HG03439 (cell line): ENCODE data around the gene ZNF496.
"Not testable (repeated sequence)": the region's sequence is repeated elsewhere in the genome, so short reads cannot be mapped to it uniquely, and the experiment has no call there.

Experiments used
- ATAC-seq: cut with Tn5 transposase; IDR thresholded peaks from one replicate; pipeline ENCODE4 v1.9.1; 2021; ENCODE audit warnings: mild to moderate bottlenecking, moderate library complexity; ENCODE audit not compliant: unreplicated experiment

Gene ZNF496

GRCh38 chr1:247295746-247296145, 35.9 kb downstream of the ZNF496 start:
- no peak for ATAC-seq

GRCh38 chr1:247295274-247295684, 36.4 kb downstream of the ZNF496 start:
- no peak for ATAC-seq

GRCh38 chr1:247294282-247294681, 37.4 kb downstream of the ZNF496 start:
- no peak for ATAC-seq

DNA sequence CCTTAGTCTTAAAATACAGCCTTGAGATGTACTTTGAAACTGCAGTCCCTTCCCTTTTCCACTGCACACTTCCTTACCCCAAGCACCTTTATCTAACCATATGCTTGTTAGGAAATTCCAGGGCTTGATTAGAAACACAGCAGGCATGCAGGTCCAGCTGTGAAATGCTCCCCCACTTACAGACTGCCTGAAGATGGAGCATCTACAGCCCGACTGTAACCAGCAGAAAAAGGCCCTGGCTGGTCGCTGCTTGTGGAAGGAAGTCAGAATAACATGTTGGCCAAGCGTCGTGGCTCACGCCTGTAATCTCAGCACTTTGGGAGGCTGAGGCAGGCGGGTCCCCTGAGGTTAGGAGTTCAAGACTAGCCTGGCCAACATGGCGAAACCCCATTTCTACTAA, 38.6 kb downstream of the ZNF496 start:
- ATAC-seq = no peak

DNA sequence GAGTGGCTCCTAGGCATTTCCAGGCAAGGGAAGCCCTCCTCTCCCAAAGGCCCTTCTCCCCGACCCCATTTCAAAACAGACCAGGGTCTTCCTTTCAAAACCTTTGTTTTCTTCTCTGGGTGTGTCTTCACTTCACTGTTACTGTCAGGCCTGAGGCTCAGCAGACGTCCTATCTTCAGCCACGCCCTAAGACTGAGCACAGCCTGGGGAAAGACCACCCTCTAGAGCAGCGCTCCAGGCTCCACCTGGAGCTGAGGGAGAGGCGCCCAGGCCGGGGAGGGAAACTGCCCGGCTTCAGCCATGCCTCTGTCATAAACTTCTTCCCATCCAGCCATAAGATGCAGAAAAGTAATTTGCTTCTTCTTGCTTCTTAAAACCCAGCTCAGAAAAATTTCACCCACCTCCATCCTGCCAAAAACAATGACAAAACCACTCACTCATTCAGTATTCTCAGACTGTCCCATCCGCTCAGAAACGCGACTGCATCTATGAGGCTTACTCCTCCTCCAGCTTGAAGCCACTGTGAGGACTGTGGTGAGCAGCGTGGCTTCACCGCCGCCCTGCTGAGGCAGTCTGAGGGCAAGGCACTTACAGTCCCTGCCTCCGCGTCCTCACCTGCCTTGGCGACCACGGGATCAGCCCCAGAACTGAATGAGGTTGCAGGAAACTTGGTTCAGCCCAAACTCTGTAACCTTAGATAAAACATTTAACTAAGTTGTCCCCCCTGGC, 39.7 kb downstream of the ZNF496 start:
- ATAC-seq = no peak

DNA sequence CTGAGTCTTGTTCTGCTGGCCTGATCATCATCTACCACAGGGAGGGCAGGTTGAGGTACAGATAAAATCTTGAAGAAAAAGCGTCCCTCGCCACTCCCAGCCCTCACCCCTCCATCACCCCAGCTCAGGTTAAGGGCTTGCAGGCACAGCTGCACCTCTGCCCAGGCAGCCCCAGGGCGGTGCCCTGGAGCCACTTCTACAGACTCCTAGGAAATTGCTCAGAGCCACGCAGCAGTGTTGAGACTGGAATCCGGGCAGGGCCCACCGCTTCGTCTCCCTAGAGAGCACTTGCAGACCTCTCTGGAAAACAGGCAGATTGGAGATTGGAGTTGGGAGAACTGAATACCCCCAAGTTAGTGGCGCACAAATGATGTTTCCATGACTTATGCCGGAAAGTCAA, 40.5 kb downstream of the ZNF496 start:
- ATAC-seq = no peak

- no peak for ATAC-seq
Measured at GRCh38 chr1:247290576-247290975, 41.1 kb downstream of the ZNF496 start.

- ATAC-seq = not testable (repeated sequence)
Measured at GRCh38 chr1:247289274-247289892, 42.3 kb downstream of the ZNF496 start.

GRCh38 chr1:247288341-247288740, 43.3 kb downstream of the ZNF496 start:
- no peak for ATAC-seq

- no peak for ATAC-seq
Measured at GRCh38 chr1:247287460-247287859, 44.2 kb downstream of the ZNF496 start.

DNA sequence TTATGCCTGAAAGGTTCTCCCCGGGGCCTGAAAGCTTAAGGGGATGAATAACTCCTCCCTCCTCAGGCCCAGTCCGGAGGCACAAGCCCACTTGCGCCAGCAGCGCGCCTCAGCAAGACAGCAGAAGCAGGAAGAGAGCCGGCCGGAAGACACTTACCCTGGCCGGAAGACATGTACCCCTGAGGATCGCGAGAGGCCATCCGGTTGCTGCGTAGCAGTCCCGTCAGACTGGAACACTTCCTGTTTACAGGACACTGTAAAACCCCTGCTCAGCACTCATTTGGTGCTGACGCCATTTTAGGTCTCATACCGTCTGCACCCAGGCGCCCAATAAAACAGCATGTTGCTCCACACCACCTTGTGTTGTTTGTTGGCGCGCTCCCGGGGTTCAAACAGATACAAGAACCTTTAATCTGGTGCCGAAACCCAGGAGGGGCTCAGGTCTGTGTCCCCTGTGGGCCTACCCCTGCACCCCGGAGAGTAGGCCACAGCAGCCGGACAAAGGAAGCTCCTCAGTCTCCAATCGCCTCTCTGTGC, 45.5 kb downstream of the ZNF496 start:
- ATAC-seq = no peak

GRCh38 chr1:247281001-247281574, 50.6 kb downstream of the ZNF496 start:
- no peak for ATAC-seq

DNA sequence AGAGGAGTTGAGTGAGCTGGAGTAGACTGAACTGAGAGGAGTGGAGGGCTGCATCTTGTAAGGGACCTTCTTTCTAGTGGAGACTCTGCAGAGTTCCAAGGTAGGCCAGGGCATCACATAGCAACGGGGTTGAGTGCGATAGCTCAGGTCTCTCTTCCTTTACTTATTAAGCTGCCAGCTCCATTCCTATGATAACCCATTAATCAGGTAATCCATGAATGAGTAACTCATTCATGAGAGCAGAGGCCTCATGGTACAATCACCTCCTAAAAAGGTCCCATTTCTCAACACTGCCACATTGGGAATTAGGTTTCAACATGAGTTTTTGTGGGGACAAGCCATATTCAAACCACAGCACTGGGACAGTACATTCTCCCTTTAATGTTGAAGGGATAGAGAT, 54.5 kb downstream of the ZNF496 start:
- no peak for ATAC-seq

- no peak for ATAC-seq
Measured at GRCh38 chr1:247274605-247275256, 56.9 kb downstream of the ZNF496 start.

DNA sequence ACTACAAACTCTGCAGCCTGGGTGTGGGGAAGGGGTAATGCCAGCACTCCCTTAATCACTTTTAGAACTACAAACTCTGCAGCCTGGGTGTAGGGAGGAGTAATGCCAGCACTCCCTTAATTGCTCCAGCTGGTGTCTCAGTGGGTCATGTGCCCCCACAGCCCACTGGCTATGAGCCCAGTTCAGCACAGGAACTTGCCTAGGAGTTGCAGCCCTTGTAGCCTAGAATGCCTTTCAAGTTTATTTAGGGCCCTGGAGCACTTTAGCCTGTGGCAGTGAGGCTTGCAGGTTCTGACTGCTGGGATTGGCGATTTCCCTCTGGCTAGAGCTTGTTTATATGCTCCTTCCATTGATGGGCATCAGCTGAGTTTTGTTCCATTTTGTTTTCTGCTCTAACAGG, 58.7 kb downstream of the ZNF496 start:
- no peak for ATAC-seq

- no peak for ATAC-seq
Measured at GRCh38 chr1:247270003-247270402, 61.7 kb downstream of the ZNF496 start.

DNA sequence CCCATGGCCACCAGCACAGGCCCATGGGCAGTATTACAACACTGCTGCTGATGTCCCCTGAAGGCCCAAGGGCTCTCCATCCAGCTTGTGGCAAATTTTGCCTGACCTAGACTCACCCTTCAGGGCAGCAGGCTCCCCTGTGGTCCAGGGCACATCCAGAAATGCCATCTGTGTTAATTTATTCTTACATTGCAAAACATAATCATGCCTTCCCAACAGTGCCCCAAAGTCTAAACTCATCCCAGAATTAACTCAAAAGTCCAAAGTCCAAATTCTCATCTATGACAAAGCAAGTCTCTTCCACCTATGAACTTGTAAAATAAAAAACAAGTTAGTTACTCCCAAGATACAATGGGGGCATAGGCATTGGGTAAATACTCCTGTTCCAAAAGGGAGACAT, 62.5 kb downstream of the ZNF496 start:
- ATAC-seq = no peak

GRCh38 chr1:247268390-247269045, 63.1 kb downstream of the ZNF496 start:
- no peak for ATAC-seq

- no peak for ATAC-seq
Measured at GRCh38 chr1:247266053-247266452, 65.6 kb downstream of the ZNF496 start.

GRCh38 chr1:247255772-247256171, 75.9 kb downstream of the ZNF496 start, which contains the start of gene VN1R5:
Gene VN1R5, plus strand, starts transcription at chr1:247256072.
- ATAC-seq = not testable (repeated sequence)

GRCh38 chr1:247247568-247247967, 84.1 kb downstream of the ZNF496 start:
- ATAC-seq = no peak
